Esophagus muscularis mucosa (tissue), 4 donors: ENCODE data around the gene MET. TPM values are rescaled to one million over a fixed set of nuclear protein-coding genes. Genes with fewer than 3 reads are reported as not detected.

ENCODE experiments used
- DNase-seq: peaks from one replicate; pipeline ENCODE4 v3.0.0-alpha.2; 2017; ENCODE audit errors: extremely low spot score
- H3K27ac ChIP-seq, 4 donors: fragments of 200-600 bp; sonication (generic); replicated peaks in 1 of 4; 1 replicate in 3 of 4; 2 replicates in 1 of 4; pipeline ENCODE4 v1.5.1; 2016 to 2019; ENCODE audit warnings: mild to moderate bottlenecking in 1 of 4
- H3K27me3 ChIP-seq, 4 donors: fragments of 200-600 bp; sonication (generic); one replicate each; pipeline versions ENCODE4 v1.5.1 to v1.6.0; 2016 to 2019
- H3K36me3 ChIP-seq, 4 donors: fragments of 200-600 bp; sonication (generic); one replicate each; pipeline ENCODE4 v1.5.1; 2016 to 2019
- H3K4me1 ChIP-seq, 4 donors: fragments of 200-600 bp; sonication (generic); one replicate each; pipeline ENCODE4 v1.5.1; 2016 to 2019
- H3K4me3 ChIP-seq, 4 donors: fragments of 200-600 bp; sonication (generic); 1 replicate in 2 of 4; 2 replicates in 2 of 4; pipeline ENCODE4 v1.5.1; 2016 to 2019; ENCODE audit warnings: mild to moderate bottlenecking in 4 of 4, moderate library complexity in 1 of 4
- H3K9me3 ChIP-seq, 4 donors: fragments of 200-600 bp; sonication (generic); 1 replicate in 3 of 4; 2 replicates in 1 of 4; pipeline ENCODE4 v1.5.1; 2016 to 2019
- CTCF ChIP-seq, 3 experiments: fragments of 200-600 bp in 2 of 3; fragments of 450-650 bp in 1 of 3; sonication (generic) in 2 of 3; IDR thresholded peaks; one replicate each; pipeline ENCODE4 v1.5.1; 2017 to 2019; ENCODE audit warnings: antibody characterized with exemption in 3 of 3, mild to moderate bottlenecking in 2 of 3, moderate library complexity in 1 of 3
- EP300 ChIP-seq: sonication (generic); formaldehyde crosslinking; IDR thresholded peaks from one replicate; pipeline ENCODE4 v1.6.1; 2017; ENCODE audit warnings: antibody characterized with exemption
- POLR2A ChIP-seq: fragments of 450-650 bp; IDR thresholded peaks from one replicate; pipeline ENCODE4 v1.6.1; 2017; ENCODE audit warnings: antibody characterized with exemption, moderate library complexity, mild to moderate bottlenecking, low read depth
- POLR2AphosphoS5 ChIP-seq, 2 donors: sonication (generic); formaldehyde crosslinking; IDR thresholded peaks; one replicate each; pipeline ENCODE4 v1.6.1; 2017; ENCODE audit warnings: antibody characterized with exemption in 2 of 2
- WGBS: methylation state at CpG from one replicate; pipeline ENCODE4 v1.1.5; 2018; 5-methylcytosine and 5-hydroxymethylcytosine counted together
- intact Hi-C: fragments of 100-400 bp; cut with DNase I; formaldehyde crosslinking; loops from one replicate; pipeline ENCODE4 v1.15.1; 2023
- total RNA-seq, 4 donors: library from RNA; depleted of rRNA; stranded (reverse); fragments of >200 nt; gene quantifications; one replicate each; pipeline versions ENCODE4 v1.1.0 to v1.2.1, GENCODE V29; 2016

MET gene
- total RNA-seq, 4 donors from 2014 or later = 12.0 to 27.2 (median 15.7) TPM

DNA sequence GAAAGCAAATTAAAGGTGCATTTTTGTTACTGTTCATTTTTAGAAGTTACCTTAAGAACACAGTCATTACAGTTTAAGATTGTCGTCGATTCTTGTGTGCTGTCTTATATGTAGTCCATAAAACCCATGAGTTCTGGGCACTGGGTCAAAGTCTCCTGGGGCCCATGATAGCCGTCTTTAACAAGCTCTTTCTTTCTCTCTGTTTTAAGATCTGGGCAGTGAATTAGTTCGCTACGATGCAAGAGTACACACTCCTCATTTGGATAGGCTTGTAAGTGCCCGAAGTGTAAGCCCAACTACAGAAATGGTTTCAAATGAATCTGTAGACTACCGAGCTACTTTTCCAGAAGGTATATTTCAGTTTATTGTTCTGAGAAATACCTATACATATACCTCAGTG is 99.6 kb downstream of the MET start:
- intact Hi-C loops = no loop called here
- Histone ChIP-seq H3K4me3 (no peak overlapping the region), H3K27ac (no peak overlapping the region), H3K27me3 (no peaks in the 10 kb centered on the region), H3K36me3 (no peaks in the 10 kb centered on the region), H3K4me1 (peaks cover 0 to 13% (median 10%) of the 10 kb centered on the region in 4 donors), H3K9me3 (no peaks in the 10 kb centered on the region)
- 97% methylated on average over 7 of the region's 7 CpGs for WGBS
- no peak for DNase-seq
- TF ChIP-seq POLR2A (no peak), EP300 (no peak), POLR2AphosphoS5 (IDR thresholded peaks at IDR 0.05) (no peak), CTCF (IDR thresholded peaks at IDR 0.05) (no peak)

DNA sequence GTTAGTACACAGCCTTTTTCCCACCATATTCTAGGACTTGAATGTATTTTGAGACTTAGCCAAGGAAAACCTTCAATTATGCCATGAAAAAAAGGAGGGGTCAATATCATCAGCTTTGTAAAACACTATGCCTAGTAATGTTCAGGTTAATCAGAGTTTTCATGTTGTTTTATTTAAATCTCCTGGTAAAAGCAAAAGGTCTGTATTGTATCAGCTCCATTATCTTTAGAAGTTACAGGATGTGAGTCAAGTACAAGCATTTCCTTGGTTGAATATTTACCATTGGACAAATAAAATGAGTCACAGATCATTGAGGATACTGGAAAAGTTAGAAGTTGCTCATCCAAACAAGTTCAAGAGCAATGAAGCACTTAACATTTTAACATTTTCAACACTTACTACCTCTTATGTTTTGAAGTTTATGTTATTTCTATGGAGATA is 100.4 kb downstream of the MET start:
- intact Hi-C loops = no loop called here
- Histone ChIP-seq H3K4me1 (peaks cover 0 to 15% (median 12%) of the 10 kb centered on the region in 4 donors), H3K9me3 (no peaks in the 10 kb centered on the region), H3K36me3 (no peaks in the 10 kb centered on the region), H3K27ac (no peak overlapping the region), H3K4me3 (no peak overlapping the region), H3K27me3 (no peaks in the 10 kb centered on the region)
- no peak for DNase-seq
- TF ChIP-seq CTCF (IDR thresholded peaks at IDR 0.05) = no peak
- no peak for TF ChIP-seq POLR2AphosphoS5 (IDR thresholded peaks at IDR 0.05)
- no peak for TF ChIP-seq EP300
- TF ChIP-seq POLR2A = no peak

DNA sequence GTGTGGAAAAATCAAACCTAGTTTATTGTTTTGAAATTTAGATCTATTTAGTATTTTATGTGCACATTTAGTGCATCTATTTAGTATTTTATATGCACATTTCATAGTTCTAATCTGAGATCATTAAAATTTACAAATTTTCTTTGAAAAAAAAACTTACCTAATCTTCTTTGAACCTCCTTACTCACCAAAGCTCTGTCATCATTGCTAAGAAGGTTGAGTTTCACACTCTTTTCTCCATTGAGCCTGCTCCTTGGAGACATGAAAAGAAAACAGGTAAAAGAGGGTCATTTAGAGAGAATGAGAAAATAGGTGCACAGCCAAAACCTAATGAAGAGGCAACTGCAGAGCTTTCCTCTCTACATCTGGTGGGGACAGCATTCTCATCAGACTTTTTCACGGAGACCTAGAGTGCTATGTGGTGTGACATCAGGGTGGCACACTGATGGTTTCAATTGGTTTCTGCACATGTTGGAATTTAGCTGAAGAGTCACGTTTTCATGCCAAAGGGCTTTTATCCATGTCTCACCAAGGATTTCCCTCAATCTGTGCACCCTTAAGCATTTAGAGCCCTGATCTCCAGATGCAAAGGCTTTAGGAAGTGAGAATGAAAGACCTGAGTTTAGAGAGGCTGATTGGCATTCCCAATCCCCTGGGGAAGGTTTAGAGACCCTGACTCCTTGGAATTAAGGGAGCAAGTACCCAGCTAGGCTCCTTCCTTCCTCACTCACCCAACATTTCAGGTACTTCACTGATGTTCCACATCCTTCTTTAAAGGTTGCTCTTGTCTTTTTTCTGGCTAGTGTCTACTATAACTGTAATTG is 101.1 kb downstream of the MET start:
- no peak for TF ChIP-seq EP300
- TF ChIP-seq CTCF (IDR thresholded peaks at IDR 0.05) = no peak
- no peak for TF ChIP-seq POLR2AphosphoS5 (IDR thresholded peaks at IDR 0.05)
- TF ChIP-seq POLR2A = no peak
- Histone ChIP-seq H3K27ac (no peak overlapping the region), H3K27me3 (no peaks in the 10 kb centered on the region), H3K36me3 (no peaks in the 10 kb centered on the region), H3K4me3 (no peak overlapping the region), H3K4me1 (peaks cover 0 to 22% (median 18%) of the 10 kb centered on the region in 4 donors), H3K9me3 (no peaks in the 10 kb centered on the region)
- WGBS = 91% methylated on average over 2 of the region's 2 CpGs
- DNase-seq = no peak
- intact Hi-C loops = no loop called here

DNA sequence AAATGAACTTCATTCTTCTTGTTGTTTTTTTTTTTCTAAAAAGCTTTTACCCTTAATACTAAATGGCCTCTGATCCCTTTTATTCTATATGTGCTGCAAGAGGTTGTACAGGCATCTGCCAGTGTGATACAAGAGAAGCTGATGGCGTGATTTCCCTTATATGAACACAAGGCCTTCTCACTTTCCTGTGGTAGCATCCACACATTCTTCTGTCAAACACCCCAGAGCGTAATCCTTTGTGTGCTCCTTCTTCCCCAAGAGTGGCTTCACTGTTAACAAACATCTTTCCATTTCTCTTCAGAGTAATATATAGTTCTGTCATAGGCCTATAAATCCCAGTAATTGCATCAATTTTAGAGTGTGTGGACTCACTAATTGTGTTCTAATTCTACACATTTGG is 104.0 kb downstream of the MET start:
- TF ChIP-seq EP300 (no peak), POLR2A (no peak), CTCF (IDR thresholded peaks at IDR 0.05) (no peak), POLR2AphosphoS5 (IDR thresholded peaks at IDR 0.05) (no peak)
- H3K27ac ChIP-seq = no peak overlapping the region
- H3K4me1 ChIP-seq = peaks cover 10 to 15% (median 12%) of the 10 kb centered on the region in 4 donors
- 89% methylated on average over 2 of the region's 2 CpGs for WGBS
- no peaks in the 10 kb centered on the region for H3K27me3 ChIP-seq
- DNase-seq = no peak
- H3K36me3 ChIP-seq = peaks cover 0 to 9% (median 0%) of the 10 kb centered on the region in 4 donors
- H3K9me3 ChIP-seq = no peaks in the 10 kb centered on the region
- H3K4me3 ChIP-seq = no peak overlapping the region
- intact Hi-C loops = no loop called here
